Measurements from ENCODE around the gene GSTO1. TPM values are rescaled to one million over a fixed set of nuclear protein-coding genes. Genes with fewer than 3 reads are reported as not detected.

The GSTO1 gene
- total RNA-seq, result 158 and 323 TPM in 2 replicates

GRCh38 chr10:104254493-104255310 lies at the start of gene GSTO1:
Gene GSTO1 (plus strand): TSS chr10:104254892. CDS start chr10:104254929, 37 bp downstream.

GRCh38 chr10:104231784-104232612 lies 22.7 kb upstream of the GSTO1 start, which contains the start of gene CFAP43:
Gene CFAP43 (minus strand): TSS chr10:104232364. CDS start chr10:104232246, 118 bp downstream.

GRCh38 chr10:104268713-104269645 lies 14.3 kb downstream of the GSTO1 start, which contains the start of gene GSTO2:
Gene GSTO2 (plus strand): TSS chr10:104269184. CDS start chr10:104274916, 5,732 bp downstream.

Other genes starting within 250 kb of the GSTO1 start
- gene COL17A1, start 169.0 kb upstream of the GSTO1 start, total RNA-seq, result 0.30 and 3.1 TPM in 2 replicates
- 7.4 and 18.7 TPM in 2 replicates for gene SFR1, start 132.7 kb upstream of the GSTO1 start, total RNA-seq
- gene CFAP43, start 22.5 kb upstream of the GSTO1 start, total RNA-seq, result under 0.01 and 0.18 TPM in 2 replicates
- 2.4 and 2.6 TPM in 2 replicates for gene GSTO2, start 14.3 kb downstream of the GSTO1 start, total RNA-seq
- gene ITPRIP, start 83.6 kb downstream of the GSTO1 start, total RNA-seq, result 18.7 and 30.5 TPM in 2 replicates
- 0.30 and 0.88 TPM in 2 replicates for gene CFAP58, start 98.9 kb downstream of the GSTO1 start, total RNA-seq